Natural killer cell (primary cell): ENCODE data around the gene TFAP2A. TPM values are rescaled to one million over a fixed set of nuclear protein-coding genes. Genes with fewer than 3 reads are reported as not detected.
A peak's percentile ranks its signal among the peaks of the same experiment; 100 is the strongest.

Experiments
- ATAC-seq, 3 donors: fragments of 150-1000 bp in 2 of 3; fragments of 200-7000 bp in 1 of 3; cut with Tn5 transposase; 1 replicate in 1 of 3; 2 replicates in 2 of 3; pipeline ENCODE4 v1.10.0; 2021; ENCODE audit warnings: mild to moderate bottlenecking in 2 of 3, moderate library complexity in 2 of 3
- DNase-seq, 2 donors: peaks; one replicate each; pipeline versions ENCODE4 v3.0.0 to v3.0.0-alpha.2; 2013 to 2021; ENCODE audit warnings: mixed read lengths in 1 of 2
- H3K27ac ChIP-seq: one replicate; pipeline ENCODE4 v1.5.1; 2013; ENCODE audit warnings: mild to moderate bottlenecking, low read length
- H3K27me3 ChIP-seq: one replicate; pipeline ENCODE4 v1.6.1; 2013; ENCODE audit warnings: low read length; ENCODE audit not compliant: control insufficient read depth, insufficient read depth
- H3K36me3 ChIP-seq: one replicate; pipeline ENCODE4 v1.6.1; 2013; ENCODE audit warnings: low read length; ENCODE audit not compliant: control insufficient read depth, insufficient read depth
- H3K4me1 ChIP-seq: one replicate; pipeline ENCODE4 v1.6.1; 2013; ENCODE audit warnings: low read length; ENCODE audit not compliant: control insufficient read depth, insufficient read depth
- H3K4me3 ChIP-seq: one replicate; pipeline ENCODE4 v1.5.1; 2013; ENCODE audit warnings: low read length
- H3K9me3 ChIP-seq: one replicate; pipeline ENCODE4 v1.6.1; 2013; ENCODE audit warnings: low read length; ENCODE audit not compliant: control insufficient read depth, insufficient read depth
- H3K27ac Mint-ChIP-seq, 2 donors: one replicate each; pipeline ENCODE4 v1.8.0; 2022; ENCODE audit warnings: mild to moderate bottlenecking in 2 of 2, mixed read lengths in 2 of 2, moderate library complexity in 1 of 2
- H3K27me3 Mint-ChIP-seq, 2 donors: one replicate each; pipeline ENCODE4 v1.8.0; 2022; ENCODE audit warnings: low read depth in 2 of 2, mixed read lengths in 2 of 2
- H3K36me3 Mint-ChIP-seq: one replicate; pipeline ENCODE4 v1.8.0; 2022; ENCODE audit warnings: mixed read lengths
- H3K4me1 Mint-ChIP-seq, 2 donors: one replicate each; pipeline ENCODE4 v1.8.0; 2022; ENCODE audit warnings: mixed read lengths in 2 of 2
- H3K4me3 Mint-ChIP-seq: one replicate; pipeline ENCODE4 v1.8.0; 2022; ENCODE audit warnings: mild to moderate bottlenecking, moderate library complexity, mixed read lengths
- H3K9me3 Mint-ChIP-seq, 2 donors: one replicate each; pipeline ENCODE4 v1.8.0; 2022; ENCODE audit warnings: mixed read lengths in 2 of 2
- WGBS: methylation state at CpG from one replicate; pipeline ENCODE4 v1.1.7; 2013; ENCODE audit warnings: missing lambda C conversion rate; ENCODE audit not compliant: insufficient coverage; 5-methylcytosine and 5-hydroxymethylcytosine counted together
- intact Hi-C: fragments of 100-400 bp; cut with micrococcal nuclease; formaldehyde crosslinking; loops from one replicate; pipeline ENCODE4 v1.14.2; 2022
- total RNA-seq, 4 donors: library from RNA; stranded (reverse); fragments of 120-200 nt in 1 of 4; gene quantifications; one replicate each; pipeline versions ENCODE4 v1.2.3 to v1.2.4, GENCODE V29; 2013 to 2022
- TF ChIP-seq, protein P1 (sequence below): fragments of 200-600 bp; IDR thresholded peaks from one replicate; pipeline ENCODE4 v1.8.0; 2022; ENCODE audit warnings: antibody characterized with exemption

Gene TFAP2A
- total RNA-seq, 3 donors from 2014 or later (not counting 1 experiment from before 2014, with no cell fraction given), result not detected

DNA sequence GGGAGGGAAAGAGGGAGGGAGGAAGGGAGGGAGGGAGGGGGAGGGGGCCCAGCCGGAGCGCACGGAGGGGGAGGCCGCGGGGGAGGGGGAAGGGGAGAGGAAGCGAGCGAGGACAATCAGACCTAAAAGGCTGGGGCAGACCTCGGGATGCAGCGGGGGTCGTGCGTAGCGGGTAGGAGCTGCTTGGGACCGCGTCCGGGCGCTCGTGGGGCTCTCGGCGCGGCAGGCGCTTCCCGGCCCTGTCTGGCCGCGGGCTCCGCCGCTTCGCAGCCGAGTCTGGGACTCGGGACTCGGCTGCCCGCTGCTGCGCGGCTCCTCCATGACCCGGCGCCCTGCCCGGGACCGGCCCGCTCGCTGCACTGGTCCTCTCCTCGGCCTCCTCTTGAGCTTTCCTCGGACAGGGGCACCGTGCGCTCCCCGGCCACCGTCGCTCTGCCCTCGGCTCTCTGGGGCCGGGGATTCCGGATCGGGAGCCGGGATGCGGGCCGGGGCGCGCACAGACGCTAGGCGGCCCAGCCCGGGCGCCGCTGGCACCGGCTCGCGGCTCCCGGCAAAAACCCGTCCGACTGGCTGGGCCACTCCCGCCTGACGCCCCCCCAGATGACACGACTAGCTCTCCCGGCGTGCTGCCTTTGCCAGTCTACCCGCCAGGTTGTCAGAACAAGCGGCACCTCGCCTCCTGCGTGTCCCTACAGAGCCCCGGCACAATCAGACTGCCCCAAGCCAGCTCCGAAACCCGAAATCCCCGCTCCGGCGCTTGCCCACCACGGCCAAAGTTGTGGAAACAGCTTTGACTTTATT, 2.2 kb downstream of the TFAP2A start:
- Mint-ChIP-seq H3K27ac (peak overlapping the region; percentile 83 to 85), H3K4me3 (peak overlapping the region; percentile 93), H3K27me3 (peaks cover 67 to 86% of the 10 kb centered on the region in 2 donors), H3K4me1 (peaks cover 50 to 59% of the 10 kb centered on the region in 2 donors), H3K36me3 (peaks cover 39% of the 10 kb centered on the region), H3K9me3 (peaks cover 0 to 6% of the 10 kb centered on the region in 2 donors)
- DNase-seq, result no peak
- Histone ChIP-seq H3K27ac (no peak overlapping the region), H3K4me3 (peak overlapping the region; percentile 63), H3K4me1 (peaks cover 43% of the 10 kb centered on the region), H3K9me3 (peaks cover 58% of the 10 kb centered on the region), H3K36me3 (no peaks in the 10 kb centered on the region), H3K27me3 (peaks cover 85% of the 10 kb centered on the region)
- ATAC-seq, result peak in 2 of 3 donors; percentile 38 to 41
- WGBS, result 1% methylated on average over 82 of the region's 82 CpGs
- intact Hi-C loops, result no loop called here
- TF ChIP-seq, protein P1, sequence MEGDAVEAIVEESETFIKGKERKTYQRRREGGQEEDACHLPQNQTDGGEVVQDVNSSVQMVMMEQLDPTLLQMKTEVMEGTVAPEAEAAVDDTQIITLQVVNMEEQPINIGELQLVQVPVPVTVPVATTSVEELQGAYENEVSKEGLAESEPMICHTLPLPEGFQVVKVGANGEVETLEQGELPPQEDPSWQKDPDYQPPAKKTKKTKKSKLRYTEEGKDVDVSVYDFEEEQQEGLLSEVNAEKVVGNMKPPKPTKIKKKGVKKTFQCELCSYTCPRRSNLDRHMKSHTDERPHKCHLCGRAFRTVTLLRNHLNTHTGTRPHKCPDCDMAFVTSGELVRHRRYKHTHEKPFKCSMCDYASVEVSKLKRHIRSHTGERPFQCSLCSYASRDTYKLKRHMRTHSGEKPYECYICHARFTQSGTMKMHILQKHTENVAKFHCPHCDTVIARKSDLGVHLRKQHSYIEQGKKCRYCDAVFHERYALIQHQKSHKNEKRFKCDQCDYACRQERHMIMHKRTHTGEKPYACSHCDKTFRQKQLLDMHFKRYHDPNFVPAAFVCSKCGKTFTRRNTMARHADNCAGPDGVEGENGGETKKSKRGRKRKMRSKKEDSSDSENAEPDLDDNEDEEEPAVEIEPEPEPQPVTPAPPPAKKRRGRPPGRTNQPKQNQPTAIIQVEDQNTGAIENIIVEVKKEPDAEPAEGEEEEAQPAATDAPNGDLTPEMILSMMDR, result no peak

DNA sequence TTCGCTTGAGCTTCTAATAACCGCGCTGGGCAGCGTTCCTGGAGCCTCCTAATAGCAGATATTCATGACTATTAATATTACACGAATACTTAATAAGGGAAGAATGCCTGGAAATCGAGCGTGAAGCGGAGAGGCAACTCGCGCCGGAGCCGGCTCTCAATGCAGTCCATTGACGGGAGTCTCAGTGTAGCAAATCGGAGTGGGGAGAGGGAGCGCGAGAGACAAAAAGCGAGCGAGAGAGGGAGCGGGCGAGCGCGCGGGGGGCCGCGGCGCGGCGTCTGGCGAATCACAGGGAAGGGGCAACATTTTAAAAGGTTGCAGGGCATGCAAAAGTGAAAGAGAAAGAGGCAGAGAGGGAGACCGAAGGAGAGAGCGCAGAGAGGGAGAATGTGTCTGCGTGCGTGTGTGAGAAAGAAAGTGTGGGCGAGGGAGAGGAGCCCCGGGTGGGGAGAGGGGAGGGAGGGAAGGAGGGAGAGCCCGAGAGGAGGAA, 2.9 kb downstream of the TFAP2A start:
- Mint-ChIP-seq H3K4me1 (peaks cover 50 to 54% of the 10 kb centered on the region in 2 donors), H3K4me3 (peak overlapping the region; percentile 93), H3K27me3 (peaks cover 67 to 86% of the 10 kb centered on the region in 2 donors), H3K27ac (peak overlapping the region; percentile 83 to 85), H3K36me3 (peaks cover 39% of the 10 kb centered on the region), H3K9me3 (peaks cover 0 to 6% of the 10 kb centered on the region in 2 donors)
- ATAC-seq (peak; percentile 74 to 81 (median 79)), DNase-seq (peak in 1 of 2 donors; percentile 62)
- peak overlapping the region; percentile 63 for H3K4me3 ChIP-seq
- under 1% methylated on average over 32 of the region's 36 CpGs for WGBS
- no peak overlapping the region for H3K27ac ChIP-seq
- H3K4me1 ChIP-seq, result peaks cover 37% of the 10 kb centered on the region
- H3K36me3 ChIP-seq, result no peaks in the 10 kb centered on the region
- TF ChIP-seq, protein P1, result no peak
- intact Hi-C loops, result no loop called here
- peaks cover 51% of the 10 kb centered on the region for H3K9me3 ChIP-seq
- peaks cover 82% of the 10 kb centered on the region for H3K27me3 ChIP-seq

DNA sequence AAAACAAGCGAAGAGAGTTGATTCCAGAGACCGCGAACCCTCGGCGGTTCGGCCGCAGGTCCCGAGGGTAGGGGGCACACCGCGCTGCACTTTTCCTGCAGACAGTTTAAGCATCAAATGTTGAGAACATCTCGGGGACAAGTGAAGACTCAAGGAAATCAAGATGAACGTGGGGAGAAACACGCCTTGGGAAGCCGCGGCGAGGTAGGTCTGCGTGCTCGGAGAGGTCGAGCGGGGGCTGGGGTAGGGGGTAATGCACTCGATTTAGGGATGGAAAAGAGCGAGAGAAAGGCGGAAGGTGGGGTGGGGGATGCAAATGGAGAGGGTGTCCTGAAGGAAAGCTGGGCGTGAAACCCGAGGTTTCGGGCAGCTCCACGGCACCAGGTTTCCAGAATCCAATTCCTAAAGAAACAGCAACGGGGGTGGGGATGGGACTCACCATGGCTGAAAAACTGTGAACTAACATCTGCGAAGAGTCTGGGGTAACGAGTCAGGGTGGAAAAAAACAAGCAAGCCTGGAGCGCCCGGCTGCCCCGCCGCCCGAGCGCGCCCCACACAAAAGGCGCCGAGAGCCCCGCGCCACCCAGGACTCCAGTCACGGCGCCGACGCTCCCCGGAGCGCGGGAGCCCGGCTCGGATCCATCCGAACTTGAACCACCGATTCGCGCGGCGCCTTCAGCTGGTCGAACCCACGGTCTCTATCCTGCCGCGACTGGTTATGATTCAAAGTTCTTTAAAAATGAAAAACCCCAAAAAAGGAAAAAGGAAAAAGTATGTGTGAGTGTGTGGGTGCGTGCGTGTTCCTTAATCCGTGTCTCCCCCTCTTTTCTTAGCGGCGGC, 3.5 kb downstream of the TFAP2A start:
- peaks cover 66 to 85% of the 10 kb centered on the region in 2 donors for H3K27me3 Mint-ChIP-seq
- peaks cover under 1 to 7% of the 10 kb centered on the region in 2 donors for H3K9me3 Mint-ChIP-seq
- H3K27me3 ChIP-seq, result peaks cover 81% of the 10 kb centered on the region
- H3K4me3 ChIP-seq, result peak overlapping the region; percentile 63
- H3K36me3 Mint-ChIP-seq, result peaks cover 39% of the 10 kb centered on the region
- peaks cover 50 to 54% of the 10 kb centered on the region in 2 donors for H3K4me1 Mint-ChIP-seq
- H3K4me3 Mint-ChIP-seq, result peak overlapping the region; percentile 93
- peaks cover 45% of the 10 kb centered on the region for H3K9me3 ChIP-seq
- H3K27ac Mint-ChIP-seq, result peak overlapping the region; percentile 83 to 85
- DNase-seq (peak in 1 of 2 donors; percentile 24), ATAC-seq (peak in 2 of 3 donors; percentile 27 to 34)
- H3K27ac ChIP-seq, result no peak overlapping the region
- TF ChIP-seq, protein P1, result no peak
- 9% methylated on average over 63 of the region's 65 CpGs for WGBS
- intact Hi-C loops, result no loop called here
- no peaks in the 10 kb centered on the region for H3K36me3 ChIP-seq
- H3K4me1 ChIP-seq, result peaks cover 31% of the 10 kb centered on the region
